ENCODE data around the gene LGALS16.

GRCh38 chr19:39677961-39678889, 22.5 kb downstream of the LGALS16 start:
- no peak for TF ChIP-seq CTCF (IDR thresholded peaks at IDR 0.05)
- no peak for TF ChIP-seq POLR2A (IDR thresholded peaks at IDR 0.05)
